SKM-1 treated with dmso at 0.1 percent for 144 hours (cell line): ENCODE results near the gene SLU7.

Experiments
- DNase-seq: peaks from one replicate; lab custom pipeline; 2025; ENCODE audit not compliant: unreplicated experiment; lab: John Stamatoyannopoulos, UW

SLU7 gene

DNA sequence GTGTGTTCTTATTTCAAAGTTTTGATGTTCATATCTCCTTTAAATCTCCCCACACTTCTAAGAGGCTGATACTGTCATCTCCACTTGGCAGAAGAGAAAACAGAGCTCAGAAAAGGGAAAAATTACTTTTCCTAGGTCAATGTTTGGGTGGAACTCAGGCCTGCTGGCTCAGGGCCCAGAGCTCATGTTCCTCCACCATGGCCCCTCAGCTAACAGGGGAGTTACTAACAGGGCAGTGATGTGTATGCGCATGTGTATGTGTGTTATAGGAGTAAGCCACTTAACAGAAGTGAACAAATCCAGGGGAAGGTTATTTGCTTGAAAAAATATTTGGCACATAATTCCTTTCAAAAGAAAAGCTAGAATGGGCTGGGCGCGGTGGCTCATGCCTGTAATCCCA is 51.0 kb downstream of the SLU7 start:
- DNase-seq: no peak

GRCh38 chr5:160367261-160367660 is 51.6 kb downstream of the SLU7 start:
- DNase-seq: no peak

- DNase-seq: no peak
Measured at GRCh38 chr5:160366230-160366629, 52.7 kb downstream of the SLU7 start.

GRCh38 chr5:160363660-160364395 is 55.1 kb downstream of the SLU7 start:
- no peak for DNase-seq

- DNase-seq: no peak
Measured at GRCh38 chr5:160363211-160363610, 55.7 kb downstream of the SLU7 start.

DNA sequence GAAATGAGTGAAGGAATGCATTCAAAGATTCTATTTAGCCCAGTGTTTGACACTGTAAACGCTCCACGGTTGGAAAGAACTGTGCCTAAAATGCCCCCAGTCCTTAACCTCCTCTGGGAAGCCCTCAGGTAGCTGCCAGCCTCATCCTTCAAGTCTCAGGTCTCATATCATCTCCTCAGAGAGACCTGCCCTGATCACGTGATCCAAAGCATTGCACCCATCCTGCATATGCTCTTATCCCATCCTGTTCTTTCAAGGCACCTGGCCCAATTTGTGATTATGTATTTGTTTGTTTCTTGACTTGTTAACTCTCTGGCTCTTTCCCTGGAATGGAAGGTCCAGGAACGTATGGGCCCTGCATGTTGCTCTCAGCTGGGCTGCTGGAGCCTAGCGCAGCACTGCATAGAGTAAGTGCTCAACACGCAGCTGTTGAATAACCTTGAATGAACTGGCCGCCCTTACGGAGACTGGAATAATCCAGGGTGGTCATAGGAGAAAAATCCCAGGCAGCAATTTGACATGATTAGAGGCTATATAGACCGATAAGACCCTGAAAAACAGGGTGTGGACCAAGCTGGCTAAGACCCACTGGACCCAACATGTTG is 57.2 kb downstream of the SLU7 start:
- no peak for DNase-seq

GRCh38 chr5:160360310-160360709 is 58.6 kb downstream of the SLU7 start:
- no peak for DNase-seq

DNA sequence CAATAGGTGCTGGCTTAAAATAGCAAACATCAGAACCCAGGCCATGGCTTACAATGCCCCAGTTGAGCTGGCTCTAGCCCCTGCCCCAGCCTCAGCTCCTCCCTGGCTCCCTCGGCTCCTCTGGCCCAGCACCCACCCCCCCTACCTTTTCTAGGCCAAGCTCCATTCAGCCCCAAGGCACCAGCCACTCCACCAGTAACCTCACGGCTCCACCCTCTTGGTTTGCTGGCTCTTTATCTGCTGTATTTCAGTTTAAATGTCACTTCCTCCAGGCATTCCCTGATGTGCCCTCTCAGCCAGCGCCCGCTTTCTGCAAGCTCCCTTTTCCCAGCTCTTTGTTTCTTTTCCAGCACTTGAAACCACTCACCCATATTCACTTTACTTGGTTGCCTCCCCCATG is 59.1 kb downstream of the SLU7 start:
- DNase-seq: no peak

GRCh38 chr5:160359242-160359641 is 59.6 kb downstream of the SLU7 start:
- DNase-seq: no peak

DNA sequence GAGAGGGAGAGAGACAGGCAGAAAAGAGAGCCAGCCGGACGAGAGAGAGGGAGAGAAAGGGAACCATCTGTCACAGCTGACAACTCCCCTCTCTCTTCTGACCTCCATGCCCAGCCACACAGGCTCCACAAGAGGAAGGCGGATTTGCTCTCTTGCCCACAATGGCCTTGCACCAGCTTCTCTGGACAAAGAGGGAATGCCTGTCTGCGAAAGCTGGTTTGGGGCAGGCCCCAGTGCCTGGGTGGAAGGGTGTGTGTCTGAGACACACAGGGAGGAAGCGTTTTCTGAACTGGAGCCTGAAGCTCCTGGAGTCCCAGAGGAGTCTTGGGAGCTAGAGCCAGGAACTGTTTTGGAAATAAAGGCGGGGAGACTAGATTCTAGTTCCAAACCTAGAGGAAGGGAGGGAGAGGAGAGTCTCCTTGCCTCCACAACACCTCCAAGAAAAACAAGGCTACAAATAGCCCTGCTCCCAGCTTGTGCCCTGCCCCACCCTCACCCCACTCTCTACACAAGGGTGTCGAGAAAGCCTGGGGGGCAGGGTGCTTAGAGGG is 60.9 kb downstream of the SLU7 start:
- DNase-seq: no peak

GRCh38 chr5:160357394-160357793 is 61.5 kb downstream of the SLU7 start:
- DNase-seq: no peak

DNA sequence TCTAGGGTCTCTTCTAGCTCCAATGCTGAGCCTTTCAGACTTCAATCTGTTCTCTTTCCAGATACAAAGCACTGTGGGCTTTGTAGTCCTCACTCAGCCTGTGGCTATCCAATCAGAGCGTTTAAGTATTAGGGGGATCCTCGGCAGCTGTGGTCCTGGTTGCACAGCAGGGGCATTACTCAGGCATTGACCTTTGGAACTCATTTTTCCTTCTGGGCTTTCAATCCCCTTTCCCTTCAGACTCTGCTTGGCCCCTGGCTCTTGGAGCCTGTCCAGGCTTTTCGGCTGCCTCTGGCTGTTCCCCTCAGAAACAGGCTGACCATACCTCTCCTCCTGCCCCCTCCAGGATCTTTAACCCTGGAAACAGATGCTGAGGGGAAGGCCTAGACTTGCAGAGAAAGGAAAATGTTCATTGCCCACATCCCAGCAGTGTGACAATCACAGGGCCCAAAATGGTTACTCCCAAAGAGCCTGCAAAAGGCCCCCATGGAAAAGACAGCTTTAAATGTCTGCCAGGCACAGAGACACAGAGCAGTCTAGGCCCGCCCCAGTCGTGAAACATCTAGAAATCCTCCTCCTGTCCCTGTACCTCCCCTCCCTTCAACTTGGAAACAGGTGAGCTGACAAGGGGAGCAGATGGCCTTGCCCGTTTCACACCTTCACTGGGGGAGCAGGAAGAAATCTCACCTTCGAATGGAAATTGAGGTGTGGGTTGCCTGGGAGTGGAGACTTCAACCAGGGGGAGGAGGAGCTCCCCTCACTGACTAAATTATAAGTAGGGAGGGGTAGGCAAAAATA is 62.1 kb downstream of the SLU7 start:
- DNase-seq: no peak

GRCh38 chr5:160354666-160355065 is 64.2 kb downstream of the SLU7 start:
- DNase-seq: no peak

- DNase-seq: no peak
Measured at GRCh38 chr5:160353379-160353778, 65.5 kb downstream of the SLU7 start.

DNA sequence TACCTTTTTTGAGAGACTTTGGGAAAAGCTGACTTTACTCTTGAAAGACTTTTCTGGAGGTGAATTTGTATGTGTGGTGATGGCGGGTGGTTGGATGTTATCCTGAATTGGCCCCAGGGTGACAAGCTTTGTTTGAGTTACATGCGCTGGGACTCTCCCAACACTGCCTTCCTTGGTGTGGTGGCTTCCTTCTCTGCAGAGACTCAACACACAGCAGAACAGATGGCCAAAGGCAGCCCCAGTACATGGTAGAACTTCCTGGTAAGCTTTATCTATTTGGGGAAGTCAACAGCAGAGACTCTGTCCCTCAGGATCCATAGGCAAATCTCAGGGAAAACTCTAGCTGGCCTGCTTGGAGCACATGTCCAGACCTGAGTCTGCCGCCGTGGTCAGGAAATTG is 66.6 kb downstream of the SLU7 start:
- DNase-seq: no peak
